ENCODE results near the gene TULP1. TPM values are rescaled to one million over a fixed set of nuclear protein-coding genes. Genes with fewer than 3 reads are reported as not detected.
"Not testable (repeated sequence)": the region's sequence is repeated elsewhere in the genome, so short reads cannot be mapped to it uniquely, and the experiment has no call there.

TULP1 gene
- total RNA-seq, 2 donors from 2014 or later, result 0.27 TPM; not detected in 1

DNA sequence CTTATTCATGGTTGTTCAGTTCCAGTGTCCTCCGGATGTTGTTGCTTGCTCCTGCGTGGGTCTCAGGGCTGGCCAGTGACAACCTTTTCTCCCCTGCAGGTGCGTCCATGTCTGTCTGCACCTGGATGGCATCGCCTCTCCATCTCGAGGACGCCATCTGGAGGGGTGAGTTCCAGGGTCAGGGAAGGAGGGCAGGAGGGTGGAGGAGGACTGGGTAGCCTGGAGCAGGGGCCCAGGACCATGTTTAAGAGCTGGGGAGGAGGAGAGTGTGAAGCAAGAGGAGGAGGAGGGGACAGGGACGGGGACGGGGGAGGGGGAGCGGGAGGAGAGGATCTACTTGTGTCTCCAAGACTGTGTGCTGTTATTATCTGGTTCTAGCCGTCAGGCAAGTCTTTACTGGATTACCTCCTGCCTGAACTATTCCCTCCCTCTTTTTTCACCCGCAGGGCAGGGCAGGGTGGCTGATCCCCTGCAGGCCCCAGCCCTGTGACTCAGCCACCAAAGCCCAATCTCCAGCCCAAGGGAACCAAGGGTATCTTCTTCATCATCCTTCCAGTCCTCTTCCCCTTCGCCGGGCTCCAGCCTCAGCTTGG, 32.2 kb upstream of the TULP1 start:
- DNase-seq (ENCODE audit: low spot score), result no peak
- H3K27ac ChIP-seq, result no peak overlapping the region
- H3K36me3 ChIP-seq, result no peaks in the 10 kb centered on the region
- no peak overlapping the region for H3K4me3 ChIP-seq
- TF ChIP-seq POLR2A (IDR thresholded peaks at IDR 0.05) (no peak), POLR2AphosphoS5 (IDR thresholded peaks at IDR 0.05) (no peak)
- TF ChIP-seq, protein P1, sequence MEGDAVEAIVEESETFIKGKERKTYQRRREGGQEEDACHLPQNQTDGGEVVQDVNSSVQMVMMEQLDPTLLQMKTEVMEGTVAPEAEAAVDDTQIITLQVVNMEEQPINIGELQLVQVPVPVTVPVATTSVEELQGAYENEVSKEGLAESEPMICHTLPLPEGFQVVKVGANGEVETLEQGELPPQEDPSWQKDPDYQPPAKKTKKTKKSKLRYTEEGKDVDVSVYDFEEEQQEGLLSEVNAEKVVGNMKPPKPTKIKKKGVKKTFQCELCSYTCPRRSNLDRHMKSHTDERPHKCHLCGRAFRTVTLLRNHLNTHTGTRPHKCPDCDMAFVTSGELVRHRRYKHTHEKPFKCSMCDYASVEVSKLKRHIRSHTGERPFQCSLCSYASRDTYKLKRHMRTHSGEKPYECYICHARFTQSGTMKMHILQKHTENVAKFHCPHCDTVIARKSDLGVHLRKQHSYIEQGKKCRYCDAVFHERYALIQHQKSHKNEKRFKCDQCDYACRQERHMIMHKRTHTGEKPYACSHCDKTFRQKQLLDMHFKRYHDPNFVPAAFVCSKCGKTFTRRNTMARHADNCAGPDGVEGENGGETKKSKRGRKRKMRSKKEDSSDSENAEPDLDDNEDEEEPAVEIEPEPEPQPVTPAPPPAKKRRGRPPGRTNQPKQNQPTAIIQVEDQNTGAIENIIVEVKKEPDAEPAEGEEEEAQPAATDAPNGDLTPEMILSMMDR (IDR thresholded peaks at IDR 0.05), result no peak
- intact Hi-C loops (cut with DNase I), result no loop called here
- H3K27me3 ChIP-seq (replicated peaks; ENCODE audit: insufficient read depth), result no peaks in the 10 kb centered on the region
- H3K4me1 ChIP-seq (replicated peaks), result no peaks in the 10 kb centered on the region
- 49% methylated on average over 13 of the region's 13 CpGs for WGBS
- H3K9me3 ChIP-seq, result no peaks in the 10 kb centered on the region

GRCh38 chr6:35543459-35544193, 30.9 kb upstream of the TULP1 start:
- no peak overlapping the region for H3K27ac ChIP-seq
- H3K9me3 ChIP-seq, result no peaks in the 10 kb centered on the region
- TF ChIP-seq POLR2AphosphoS5 (IDR thresholded peaks at IDR 0.05) (no peak), POLR2A (IDR thresholded peaks at IDR 0.05) (no peak)
- TF ChIP-seq, protein P1 (IDR thresholded peaks at IDR 0.05), result no peak
- no peak for DNase-seq (ENCODE audit: low spot score)
- H3K27me3 ChIP-seq (replicated peaks; ENCODE audit: insufficient read depth), result no peaks in the 10 kb centered on the region
- no peaks in the 10 kb centered on the region for H3K36me3 ChIP-seq
- no peak overlapping the region for H3K4me3 ChIP-seq
- H3K4me1 ChIP-seq (replicated peaks), result no peaks in the 10 kb centered on the region
- intact Hi-C loops (cut with DNase I), result no loop called here
- 89% methylated on average over 16 of the region's 16 CpGs for WGBS

DNA sequence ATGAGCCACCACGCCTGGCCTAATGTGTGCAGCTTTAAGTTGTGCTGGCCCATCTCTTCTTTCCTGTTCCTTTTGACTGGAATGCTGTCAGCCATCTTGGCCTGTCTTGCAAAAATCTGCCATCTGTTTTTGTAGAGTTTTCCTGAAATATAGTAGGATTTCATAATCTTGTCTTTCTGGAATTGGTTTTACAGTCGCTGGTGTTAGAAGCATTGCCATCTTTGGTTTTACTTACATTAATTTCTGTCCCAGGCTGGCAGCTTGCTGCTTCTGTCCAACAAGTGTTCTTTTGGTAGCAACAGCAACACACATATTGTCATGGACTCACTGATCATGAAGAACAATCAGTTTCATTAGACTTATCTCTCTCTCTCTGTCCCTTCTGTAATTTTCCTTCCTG, 29.1 kb upstream of the TULP1 start:
- H3K4me1 ChIP-seq (replicated peaks), result no peaks in the 10 kb centered on the region
- WGBS, result 74% methylated on average over 2 of the region's 2 CpGs
- no peaks in the 10 kb centered on the region for H3K27me3 ChIP-seq (replicated peaks; ENCODE audit: insufficient read depth)
- H3K4me3 ChIP-seq, result no peak overlapping the region
- no peak for TF ChIP-seq POLR2A (IDR thresholded peaks at IDR 0.05)
- TF ChIP-seq POLR2AphosphoS5 (IDR thresholded peaks at IDR 0.05), result no peak
- TF ChIP-seq, protein P1 (IDR thresholded peaks at IDR 0.05), result no peak
- intact Hi-C loops (cut with DNase I), result no loop called here
- no peak for DNase-seq (ENCODE audit: low spot score)
- H3K36me3 ChIP-seq, result no peaks in the 10 kb centered on the region
- H3K27ac ChIP-seq, result no peak overlapping the region
- no peaks in the 10 kb centered on the region for H3K9me3 ChIP-seq

GRCh38 chr6:35539223-35539622, 26.5 kb upstream of the TULP1 start:
- DNase-seq (ENCODE audit: low spot score), result no peak
- H3K27ac ChIP-seq, result no peak overlapping the region
- WGBS, result 89% methylated on average over 3 of the region's 3 CpGs
- no peaks in the 10 kb centered on the region for H3K4me1 ChIP-seq (replicated peaks)
- TF ChIP-seq POLR2A (IDR thresholded peaks at IDR 0.05), result no peak
- TF ChIP-seq, protein P1 (IDR thresholded peaks at IDR 0.05), result no peak
- TF ChIP-seq POLR2AphosphoS5 (IDR thresholded peaks at IDR 0.05), result no peak
- no peaks in the 10 kb centered on the region for H3K27me3 ChIP-seq (replicated peaks; ENCODE audit: insufficient read depth)
- H3K36me3 ChIP-seq, result no peaks in the 10 kb centered on the region
- H3K4me3 ChIP-seq, result no peak overlapping the region
- H3K9me3 ChIP-seq, result no peaks in the 10 kb centered on the region
- intact Hi-C loops (cut with DNase I), result no loop called here

- H3K36me3 ChIP-seq; H3K9me3 ChIP-seq; H3K4me3 ChIP-seq; H3K27ac ChIP-seq; DNase-seq (ENCODE audit: low spot score); H3K4me1 ChIP-seq (replicated peaks); H3K27me3 ChIP-seq (replicated peaks; ENCODE audit: insufficient read depth); intact Hi-C loops (cut with DNase I): not testable (repeated sequence)
- WGBS, result 95% methylated on average over 6 of the region's 6 CpGs
Observed at GRCh38 chr6:35535847-35536246, 23.2 kb upstream of the TULP1 start.
